Astrocyte (in vitro differentiated cells and primary cell): Measurements from ENCODE around the gene IRGQ.
"Not testable (repeated sequence)": the region's sequence is repeated elsewhere in the genome, so short reads cannot be mapped to it uniquely, and the experiment has no call there.

Experiments used
- CTCF ChIP-seq: IDR thresholded peaks from 2 replicates; pipeline ENCODE4 v1.5.1; 2011; ENCODE audit warnings: low read depth, mild to moderate bottlenecking, inconsistent platforms, low read length, moderate library complexity; ENCODE audit not compliant: insufficient read depth
- EZH2 ChIP-seq: IDR thresholded peaks from 2 replicates; pipeline ENCODE4 v1.6.1; 2012; ENCODE audit warnings: mild to moderate bottlenecking, low read length, inconsistent platforms; ENCODE audit not compliant: insufficient read depth

GRCh38 chr19:43600326-43600725 is 4.4 kb upstream of the IRGQ start:
- not testable (repeated sequence) for TF ChIP-seq CTCF, EZH2
